GM19467 (cell line): ENCODE results near the gene PROX2.

Experiments used
- ATAC-seq: cut with Tn5 transposase; IDR thresholded peaks from one replicate; pipeline ENCODE4 v1.9.1; 2021; ENCODE audit warnings: mild to moderate bottlenecking, moderate library complexity; ENCODE audit not compliant: unreplicated experiment

The PROX2 gene

DNA sequence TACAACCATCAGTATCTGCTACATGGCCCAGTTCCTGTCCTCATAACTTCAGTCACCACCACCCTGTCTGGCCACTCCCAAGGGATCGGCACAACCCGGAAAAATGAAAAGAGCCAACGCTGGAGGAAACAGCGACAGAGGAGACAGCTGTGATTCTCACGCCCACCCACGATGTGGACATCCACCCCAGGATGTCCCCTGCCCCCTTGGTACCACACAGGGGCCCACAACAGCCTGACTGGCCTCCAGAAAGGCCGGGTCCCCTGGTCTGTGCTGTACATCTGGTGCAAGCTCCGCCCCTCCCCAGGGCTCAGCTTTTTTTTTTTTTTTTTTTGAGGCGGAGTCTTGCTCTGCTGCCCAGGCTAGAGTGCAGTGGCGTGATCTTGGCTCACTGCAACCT is 34.6 kb upstream of the PROX2 start:
- ATAC-seq, result no peak

DNA sequence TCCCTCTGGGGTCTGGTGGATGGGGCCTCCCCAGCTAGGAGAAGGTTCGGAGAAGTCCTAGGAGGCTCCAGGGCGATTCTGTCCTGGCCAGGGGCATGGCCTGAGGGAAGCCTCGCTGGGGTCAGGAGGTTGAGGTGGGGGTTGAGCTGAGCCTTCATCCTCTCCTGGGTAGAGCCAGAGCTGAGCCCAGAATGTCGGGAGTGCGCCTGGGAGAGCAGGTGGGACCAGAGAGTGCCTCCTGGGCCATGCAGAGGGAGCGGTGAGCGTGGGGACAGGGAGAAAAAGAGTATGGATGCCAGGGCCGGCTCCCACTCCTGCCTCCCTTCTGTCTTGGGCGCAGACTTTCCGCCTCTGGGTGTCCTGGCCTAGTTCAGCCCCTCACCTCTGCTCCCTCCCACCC is 34.0 kb upstream of the PROX2 start:
- no peak for ATAC-seq

DNA sequence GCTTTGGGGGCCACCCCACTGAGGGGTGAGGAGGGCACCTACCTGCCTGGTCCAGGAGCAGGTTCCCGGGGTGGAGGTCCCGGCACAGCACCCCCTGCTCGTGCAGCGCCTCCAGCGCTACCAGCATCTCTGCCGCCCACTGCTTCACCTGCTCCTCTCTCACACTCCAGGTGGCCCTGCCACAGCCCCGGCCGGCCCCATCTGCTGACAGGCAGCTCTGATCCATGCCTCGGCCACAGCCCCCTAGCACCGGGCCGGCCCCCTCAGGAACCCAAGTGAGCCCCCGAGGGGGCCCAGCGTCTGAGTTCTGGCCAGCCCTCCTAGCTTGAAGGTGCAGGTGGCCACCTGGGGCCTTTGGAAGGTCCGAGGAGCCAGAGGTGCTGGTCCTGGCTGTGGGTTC is 33.6 kb upstream of the PROX2 start:
- ATAC-seq, result no peak

DNA sequence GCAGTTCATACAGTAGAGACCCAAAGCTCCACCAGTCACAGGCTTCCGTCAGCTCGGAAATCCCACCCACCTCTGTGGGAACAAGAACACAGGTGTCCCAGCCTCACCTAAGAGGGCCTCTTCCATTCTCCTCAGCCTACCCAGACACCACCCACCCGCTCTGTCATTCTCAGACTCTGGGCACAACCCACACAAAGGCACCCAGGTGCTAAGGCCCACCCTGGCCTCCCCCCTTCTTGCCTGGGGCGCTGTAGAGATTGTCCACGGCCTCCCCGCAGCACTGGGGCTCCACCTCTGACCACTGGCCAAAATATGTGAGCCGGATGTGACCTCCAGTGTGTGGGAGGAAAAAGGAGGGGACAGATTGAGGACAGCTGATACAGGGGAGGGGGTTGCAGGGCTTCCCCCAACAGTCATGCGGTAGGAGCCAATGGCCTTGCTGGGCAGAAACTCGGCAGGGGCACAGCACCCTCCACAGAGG is 33.0 kb upstream of the PROX2 start:
- no peak for ATAC-seq

DNA sequence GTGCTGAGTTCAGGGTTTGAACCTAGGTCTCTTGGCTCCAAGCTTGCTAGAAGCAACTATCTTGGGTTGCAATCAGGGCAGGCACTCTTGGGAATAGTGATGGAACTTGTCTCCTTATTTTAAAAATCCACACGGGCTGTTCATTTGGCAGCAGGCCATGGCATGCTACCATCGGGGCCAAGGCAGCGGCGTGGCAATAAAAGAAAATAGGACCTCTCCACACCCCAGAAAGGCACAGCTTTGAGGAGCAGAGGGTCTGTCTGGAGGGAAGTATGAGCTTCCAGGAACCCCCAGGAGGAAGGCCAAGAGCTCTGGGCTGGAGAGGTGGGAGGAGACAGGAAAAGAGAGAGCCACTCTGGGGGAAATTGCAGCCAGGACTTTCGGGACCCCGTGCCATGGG is 31.8 kb upstream of the PROX2 start:
- no peak for ATAC-seq

DNA sequence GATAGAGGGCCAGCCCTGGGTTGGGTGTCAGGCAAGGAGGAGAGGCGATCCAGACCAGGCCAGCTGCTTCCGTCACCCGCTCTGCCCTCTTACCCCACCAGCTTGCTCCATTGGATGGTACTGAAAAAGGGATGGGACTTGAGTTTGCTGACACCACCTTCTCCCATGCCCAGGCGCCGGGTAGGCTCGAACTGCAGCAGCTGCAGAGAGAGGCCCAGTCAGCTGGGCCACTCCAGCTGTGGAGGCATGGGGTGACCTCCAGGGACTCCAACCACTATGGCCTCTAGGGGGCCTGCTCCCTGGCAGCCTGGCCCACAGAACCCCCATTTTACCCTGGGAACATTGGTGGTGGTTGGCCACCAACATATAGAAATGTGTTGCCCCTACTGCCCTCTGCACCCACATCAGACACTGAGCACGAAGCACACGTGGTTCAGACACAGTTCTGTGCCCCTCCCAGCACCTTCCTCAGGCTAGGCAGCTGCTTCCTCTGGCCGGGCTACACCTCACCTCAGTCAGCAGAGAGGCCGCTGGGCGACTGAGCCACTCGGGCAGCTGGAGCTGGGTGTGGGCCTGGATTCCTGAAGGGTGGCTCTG is 31.1 kb upstream of the PROX2 start:
- no peak for ATAC-seq

DNA sequence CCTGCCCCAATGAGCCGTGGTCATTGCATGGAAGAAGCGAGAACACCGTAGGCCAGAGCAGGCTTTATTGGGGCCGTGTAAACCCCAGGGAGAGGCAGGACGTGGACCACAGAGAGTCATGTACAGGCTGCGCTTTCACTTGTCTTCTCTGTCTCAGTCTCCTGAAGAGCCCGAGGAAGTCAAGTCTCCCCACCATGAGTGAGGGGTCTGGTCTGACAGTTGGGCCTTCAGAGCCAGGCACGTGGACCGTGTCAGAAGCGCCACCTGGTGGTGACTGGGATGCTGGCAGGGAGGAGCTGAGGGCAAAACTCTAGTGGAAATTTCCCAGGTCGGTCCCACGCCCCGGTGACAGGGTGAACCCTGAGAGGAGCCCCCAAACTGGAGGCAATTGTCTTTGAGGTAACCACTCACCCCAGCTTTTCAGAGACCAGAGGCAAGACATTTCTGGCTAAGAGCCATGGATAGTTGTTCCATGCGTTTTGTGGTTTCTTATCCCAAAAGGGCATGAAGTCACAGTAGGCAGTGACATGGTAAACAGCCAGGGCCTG is 29.7 kb upstream of the PROX2 start:
- ATAC-seq, result no peak

DNA sequence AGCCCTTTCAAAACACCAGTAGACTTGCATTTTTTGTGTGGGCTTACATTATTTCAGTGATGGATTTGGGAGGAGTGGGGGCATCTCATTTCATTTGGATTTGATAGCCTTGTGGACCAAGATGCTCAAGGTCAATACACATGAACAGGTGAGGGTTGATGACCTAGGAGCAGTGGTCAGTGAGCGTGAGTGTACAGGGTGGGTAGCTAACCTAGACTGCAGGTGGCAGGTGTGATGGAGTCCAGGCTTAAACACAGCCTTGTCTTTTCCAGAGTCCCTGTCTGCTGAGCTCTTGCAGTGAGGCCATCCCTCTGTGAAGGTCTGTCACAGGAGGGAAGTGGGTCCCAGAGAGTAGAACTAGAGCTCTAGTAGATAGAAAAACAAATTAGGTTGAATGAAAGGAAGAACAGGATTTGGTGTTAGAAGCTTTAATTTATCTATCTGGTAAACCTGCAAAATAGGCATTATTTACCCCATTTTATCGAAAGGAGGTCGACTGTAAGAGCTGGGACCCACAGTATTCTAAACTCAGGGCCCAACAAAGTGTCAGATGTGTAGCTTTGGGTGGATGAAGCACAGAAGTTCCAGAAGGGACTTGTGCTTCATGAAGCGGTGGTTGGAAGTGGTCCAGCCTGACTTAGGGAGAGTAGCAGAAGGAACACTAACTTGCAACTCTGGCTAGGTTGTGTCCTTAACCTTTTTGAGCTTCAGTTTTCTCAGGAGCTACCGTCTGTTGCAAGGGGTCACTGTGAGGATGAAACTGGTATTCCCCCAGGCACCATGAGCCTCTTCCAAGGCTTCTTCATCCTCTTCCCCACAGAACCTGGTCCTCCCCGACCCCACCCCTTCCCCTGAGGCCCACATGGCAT is 28.9 kb upstream of the PROX2 start:
- no peak for ATAC-seq

DNA sequence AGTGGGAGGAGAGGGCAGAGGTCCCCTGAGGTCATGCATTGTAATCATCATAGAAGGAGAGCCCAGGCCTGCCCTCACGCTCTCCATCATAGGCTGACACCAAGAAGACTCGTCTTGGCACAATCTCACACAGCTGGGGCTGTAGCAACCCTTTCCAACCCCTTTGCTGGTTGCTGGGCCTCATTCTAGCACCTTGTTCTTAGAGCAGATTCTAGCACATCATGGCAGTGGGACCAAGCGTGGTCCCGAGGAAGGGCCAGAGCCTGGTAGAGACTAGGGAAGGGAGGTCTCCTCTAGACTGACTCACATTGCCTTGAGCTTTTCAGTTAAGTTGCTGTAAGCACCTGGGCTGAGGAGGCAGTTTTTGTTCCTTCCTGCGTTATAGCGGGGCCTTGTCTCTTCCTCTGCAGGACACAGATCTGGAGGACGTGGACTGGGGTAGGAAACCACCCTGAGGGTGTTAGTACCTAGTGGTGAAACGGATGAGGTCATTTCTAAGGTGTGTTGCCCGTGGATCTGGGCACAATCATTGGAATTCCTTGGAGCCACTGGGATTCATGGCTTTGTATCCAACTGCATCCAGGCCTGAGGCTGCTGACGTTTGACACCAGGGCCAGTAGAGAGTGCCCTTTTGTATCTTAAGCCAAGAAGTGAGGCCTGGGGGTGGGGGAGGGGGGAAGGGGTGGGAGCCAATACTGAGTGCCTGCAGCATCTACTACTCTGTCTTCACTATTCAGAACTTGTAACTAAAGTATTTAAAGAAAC is 27.2 kb upstream of the PROX2 start:
- no peak for ATAC-seq

DNA sequence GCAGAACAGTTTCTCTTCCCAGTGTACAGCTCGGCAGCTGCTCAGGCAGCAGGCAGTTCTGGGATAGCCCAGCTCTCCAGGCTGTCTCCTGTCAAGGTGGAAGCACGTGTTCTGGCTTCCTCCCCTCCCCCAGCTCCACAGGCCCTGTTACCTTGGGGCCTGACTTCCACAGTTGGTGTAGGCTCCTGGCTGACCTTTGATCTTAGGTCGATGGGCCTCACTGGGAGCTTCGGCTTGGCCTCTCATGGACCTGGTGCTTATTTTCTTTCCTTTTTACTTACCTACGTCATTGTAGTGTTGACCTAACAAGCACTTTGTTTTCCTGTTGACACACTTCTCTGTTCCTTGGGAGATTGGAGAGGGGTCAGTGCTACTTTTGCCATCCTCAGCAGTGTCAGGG is 22.7 kb upstream of the PROX2 start:
- ATAC-seq, result no peak

DNA sequence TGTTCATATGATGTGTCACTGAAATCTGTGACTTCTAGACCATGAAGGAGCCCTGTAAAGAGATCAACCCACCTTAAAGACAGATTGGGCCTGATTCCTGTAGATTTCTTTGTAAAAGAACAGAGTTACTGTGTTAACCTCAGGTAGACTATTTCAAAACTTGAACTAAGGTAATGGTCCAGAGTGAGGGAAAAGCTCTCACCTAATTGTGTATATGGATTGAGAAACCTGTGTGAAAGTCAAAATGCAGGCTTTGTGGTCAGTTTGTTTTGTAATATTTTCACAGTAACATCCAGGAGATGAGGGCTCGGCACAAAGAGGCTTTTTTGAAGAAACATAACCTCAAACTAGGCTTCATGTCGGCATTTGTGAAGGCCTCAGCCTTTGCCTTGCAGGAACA is 22.1 kb upstream of the PROX2 start:
- no peak for ATAC-seq

DNA sequence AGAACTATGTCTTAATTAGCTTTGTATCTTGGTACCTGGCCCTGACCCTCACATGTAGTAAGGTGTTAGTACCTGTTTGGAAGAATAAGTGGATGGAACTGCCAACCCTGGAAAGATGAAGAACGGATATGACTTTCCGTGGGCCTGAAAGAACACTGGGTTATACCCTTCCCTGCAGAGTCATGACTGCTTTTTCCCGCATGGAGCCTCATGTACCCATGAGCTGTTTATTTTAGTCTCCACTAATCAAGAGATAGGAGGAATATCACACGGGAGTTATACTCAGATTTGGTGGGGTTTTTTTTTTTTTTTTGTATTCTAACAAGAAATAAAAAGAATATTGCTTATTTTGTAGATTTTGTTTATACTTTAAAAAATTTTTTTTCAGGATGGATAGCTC is 21.7 kb upstream of the PROX2 start:
- no peak for ATAC-seq

DNA sequence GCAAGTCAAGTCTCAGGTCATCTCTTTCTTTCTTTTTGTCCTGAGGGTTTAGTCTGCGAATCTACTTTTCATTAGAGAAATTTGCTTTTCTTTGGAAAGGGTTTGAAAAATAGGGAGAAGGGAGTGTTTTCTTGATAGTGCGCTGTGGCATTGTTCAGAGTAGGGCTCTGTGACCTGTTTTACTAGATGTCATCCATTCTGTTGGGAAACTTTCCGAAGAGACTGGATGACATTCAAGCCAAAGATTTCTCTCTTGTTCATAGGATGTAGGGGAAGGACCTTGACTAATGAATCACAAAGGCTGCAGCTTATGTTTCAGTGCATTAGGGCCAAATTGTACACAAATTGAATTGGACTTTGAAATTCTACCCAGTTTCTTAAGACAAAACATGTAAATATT is 20.5 kb upstream of the PROX2 start:
- ATAC-seq, result no peak

DNA sequence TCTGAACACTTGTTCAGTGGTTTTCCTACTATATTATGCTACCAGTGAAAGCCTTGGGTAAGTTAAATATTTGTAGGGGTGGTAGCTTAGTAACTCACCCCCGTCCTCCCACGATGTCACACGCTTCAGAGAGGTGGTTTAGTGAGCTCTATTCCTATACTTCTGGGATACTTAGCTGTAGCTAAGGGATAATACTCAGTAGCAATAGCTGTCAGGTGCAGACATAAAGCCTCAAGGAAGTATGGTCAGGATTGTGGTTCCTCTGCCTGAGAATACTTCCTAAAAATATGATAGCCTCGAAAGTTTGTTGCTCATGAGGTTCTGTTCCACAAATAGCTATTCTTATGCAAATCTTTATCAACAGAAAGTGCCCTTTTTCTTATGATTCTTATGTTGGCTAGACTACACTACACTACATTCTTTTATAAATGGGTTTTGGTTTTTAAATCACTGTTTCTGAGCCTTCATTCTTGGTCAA is 17.7 kb upstream of the PROX2 start:
- no peak for ATAC-seq

DNA sequence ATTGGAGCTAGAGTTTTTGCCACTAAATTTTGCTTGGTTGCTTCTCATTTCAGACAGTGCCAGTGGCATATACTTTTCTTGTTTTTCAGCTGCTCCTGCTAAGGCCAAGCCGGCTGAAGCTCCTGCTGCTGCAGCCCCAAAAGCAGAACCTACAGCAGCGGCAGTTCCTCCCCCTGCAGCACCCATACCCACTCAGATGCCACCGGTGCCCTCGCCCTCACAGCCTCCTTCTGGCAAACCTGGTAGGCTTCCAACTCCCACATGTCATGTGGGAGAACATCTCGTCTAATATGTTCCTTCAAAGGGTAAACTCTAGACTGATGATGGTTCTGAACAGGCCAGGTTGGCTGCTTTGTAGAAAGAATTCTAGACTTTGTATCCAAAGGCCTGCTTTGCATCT is 16.8 kb upstream of the PROX2 start:
- no peak for ATAC-seq

DNA sequence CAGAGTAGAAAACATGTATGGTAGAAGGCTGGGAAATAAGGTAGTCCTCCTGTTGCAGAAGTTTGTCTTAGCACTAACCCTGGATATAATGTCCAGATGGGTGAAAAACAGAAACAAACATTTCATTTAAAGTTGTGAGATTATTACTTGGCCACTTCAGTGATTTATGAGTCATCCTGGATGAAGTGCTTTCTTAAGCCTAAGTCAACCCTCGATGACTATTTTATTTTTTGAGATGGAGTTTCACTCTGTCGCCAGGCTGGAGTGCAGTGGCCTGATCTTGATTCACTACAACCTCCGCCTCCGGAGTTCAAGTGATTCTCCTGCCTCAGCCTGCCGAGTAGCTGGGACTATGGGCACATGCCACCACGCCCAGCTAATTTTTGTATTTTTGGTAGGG is 15.9 kb upstream of the PROX2 start:
- ATAC-seq, result no peak

DNA sequence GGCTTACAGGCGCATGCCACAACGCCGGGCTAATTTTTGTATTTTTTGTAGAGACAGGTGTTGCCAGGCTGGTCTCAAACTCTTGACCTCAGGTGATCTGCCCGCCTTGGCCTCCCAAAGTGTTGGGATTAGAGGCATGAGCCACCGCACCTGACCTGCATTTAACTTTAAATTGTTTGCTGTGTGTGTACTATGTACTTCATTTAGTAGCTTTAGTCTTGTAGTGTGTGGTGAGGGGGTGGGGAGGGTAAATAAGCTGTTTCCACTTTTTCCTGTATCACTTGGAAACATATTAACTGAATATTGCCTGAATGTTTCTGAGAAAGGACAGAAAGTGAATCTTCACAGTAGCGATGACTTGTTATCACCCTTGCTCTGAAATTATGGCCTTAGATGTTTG is 14.3 kb upstream of the PROX2 start:
- ATAC-seq, result no peak

DNA sequence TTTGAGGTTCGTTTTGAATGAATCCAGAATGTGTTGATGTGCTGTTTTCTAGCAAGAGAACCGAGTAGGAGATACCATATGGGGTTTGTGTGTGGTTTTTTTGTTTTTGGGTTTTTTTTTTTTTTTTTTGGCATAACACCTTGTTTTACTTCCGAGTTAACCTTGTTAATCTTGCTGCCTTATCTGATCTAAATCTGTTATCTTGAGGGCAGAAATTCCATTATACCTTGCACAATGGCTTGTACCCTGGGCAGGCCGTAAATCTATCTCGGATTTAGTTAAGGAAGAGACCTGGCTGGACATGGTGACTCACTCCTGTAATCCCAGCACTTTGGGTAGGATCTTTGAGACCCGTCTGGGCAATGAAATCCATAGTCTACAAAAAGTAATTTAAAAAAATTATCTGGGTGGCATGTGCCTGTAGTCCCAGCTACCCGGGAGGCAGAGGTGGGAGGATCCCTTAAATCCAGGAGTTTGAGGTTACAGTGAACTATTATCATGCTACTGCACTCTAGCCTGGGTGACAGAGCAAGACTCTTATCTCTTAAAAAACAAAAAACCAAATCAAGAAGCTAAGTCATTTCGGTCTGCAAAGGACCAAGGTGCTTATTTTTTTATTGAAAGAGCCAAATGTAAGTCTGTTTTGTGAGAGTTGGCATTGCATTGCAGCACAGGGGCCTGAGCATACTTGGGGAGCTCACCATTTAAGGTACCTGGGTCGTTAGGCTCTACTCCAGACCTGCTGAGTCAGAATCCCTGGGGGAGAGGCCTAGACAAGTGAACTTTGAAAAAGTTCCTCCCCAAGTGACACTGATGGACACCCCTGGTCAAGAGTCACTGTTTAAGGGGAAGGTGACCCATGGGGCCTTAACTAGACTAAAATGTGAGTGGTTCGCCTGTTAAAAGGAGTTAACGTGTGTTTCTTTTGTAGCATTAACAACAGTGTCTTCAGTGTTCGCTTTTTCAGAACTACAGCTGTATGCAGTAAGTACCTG is 12.5 kb upstream of the PROX2 start:
- no peak for ATAC-seq

DNA sequence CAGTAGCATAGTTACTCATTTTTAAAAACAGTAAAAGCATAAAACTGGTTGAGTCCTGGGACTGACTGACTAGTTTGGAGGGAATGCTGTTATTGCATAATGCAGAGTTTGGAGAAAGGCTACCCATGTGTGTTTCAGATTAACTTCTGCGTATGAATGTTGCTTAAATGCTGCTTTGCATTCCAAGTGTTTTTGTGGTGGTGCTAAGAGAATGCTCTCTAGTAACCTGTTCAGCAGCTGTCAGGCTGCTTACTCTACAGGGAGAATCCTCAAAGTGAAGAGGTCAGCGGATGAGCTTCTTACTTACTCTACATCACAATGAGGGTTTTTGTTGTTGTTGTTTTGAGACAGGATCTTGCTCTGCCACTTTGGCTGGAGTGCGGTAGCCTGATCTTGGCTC is 10.1 kb upstream of the PROX2 start:
- no peak for ATAC-seq
